Measurements from ENCODE around the gene STAG2.

DNA sequence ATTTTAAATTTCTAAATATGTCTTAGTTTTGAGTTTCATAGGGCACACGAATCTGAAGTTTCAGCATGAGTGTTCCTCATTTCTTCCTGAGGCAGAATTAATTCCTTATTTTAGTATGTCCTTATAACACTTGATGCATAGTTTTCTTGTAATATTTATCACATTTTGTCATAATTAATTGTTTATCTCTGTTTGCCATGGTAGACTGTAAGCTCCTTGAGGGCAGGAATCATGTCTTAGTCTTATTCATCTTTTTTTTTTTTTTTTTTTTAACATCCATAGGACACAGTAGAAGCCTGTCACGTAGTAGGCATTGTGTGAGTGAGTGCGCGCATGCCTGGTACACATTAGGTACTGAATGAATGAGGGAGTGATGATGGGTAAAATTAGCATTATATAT lies 131.7 kb downstream of the STAG2 start:
- TF ChIP-seq EZH2 (conservative IDR thresholded peaks at IDR 0.05; ENCODE audit: low read depth, low read length) (no peak), ZNF530 (CRISPR knock-in tag; IDR thresholded peaks at IDR 0.05; ENCODE audit: low read depth) (no peak), ZNF430 (CRISPR knock-in tag; IDR thresholded peaks at IDR 0.05) (no peak), ZFP37 (CRISPR knock-in tag; IDR thresholded peaks at IDR 0.05; ENCODE audit: borderline replicate concordance) (no peak), ZNF24 (IDR thresholded peaks at IDR 0.05) (no peak), ASH2L (IDR thresholded peaks at IDR 0.05; ENCODE audit: insufficient read length, low read depth, low read length) (no peak)
- TF ChIP-seq, protein P1, sequence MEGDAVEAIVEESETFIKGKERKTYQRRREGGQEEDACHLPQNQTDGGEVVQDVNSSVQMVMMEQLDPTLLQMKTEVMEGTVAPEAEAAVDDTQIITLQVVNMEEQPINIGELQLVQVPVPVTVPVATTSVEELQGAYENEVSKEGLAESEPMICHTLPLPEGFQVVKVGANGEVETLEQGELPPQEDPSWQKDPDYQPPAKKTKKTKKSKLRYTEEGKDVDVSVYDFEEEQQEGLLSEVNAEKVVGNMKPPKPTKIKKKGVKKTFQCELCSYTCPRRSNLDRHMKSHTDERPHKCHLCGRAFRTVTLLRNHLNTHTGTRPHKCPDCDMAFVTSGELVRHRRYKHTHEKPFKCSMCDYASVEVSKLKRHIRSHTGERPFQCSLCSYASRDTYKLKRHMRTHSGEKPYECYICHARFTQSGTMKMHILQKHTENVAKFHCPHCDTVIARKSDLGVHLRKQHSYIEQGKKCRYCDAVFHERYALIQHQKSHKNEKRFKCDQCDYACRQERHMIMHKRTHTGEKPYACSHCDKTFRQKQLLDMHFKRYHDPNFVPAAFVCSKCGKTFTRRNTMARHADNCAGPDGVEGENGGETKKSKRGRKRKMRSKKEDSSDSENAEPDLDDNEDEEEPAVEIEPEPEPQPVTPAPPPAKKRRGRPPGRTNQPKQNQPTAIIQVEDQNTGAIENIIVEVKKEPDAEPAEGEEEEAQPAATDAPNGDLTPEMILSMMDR (CRISPR knock-in tag; IDR thresholded peaks at IDR 0.05), result no peak
- TF ChIP-seq, protein P2, sequence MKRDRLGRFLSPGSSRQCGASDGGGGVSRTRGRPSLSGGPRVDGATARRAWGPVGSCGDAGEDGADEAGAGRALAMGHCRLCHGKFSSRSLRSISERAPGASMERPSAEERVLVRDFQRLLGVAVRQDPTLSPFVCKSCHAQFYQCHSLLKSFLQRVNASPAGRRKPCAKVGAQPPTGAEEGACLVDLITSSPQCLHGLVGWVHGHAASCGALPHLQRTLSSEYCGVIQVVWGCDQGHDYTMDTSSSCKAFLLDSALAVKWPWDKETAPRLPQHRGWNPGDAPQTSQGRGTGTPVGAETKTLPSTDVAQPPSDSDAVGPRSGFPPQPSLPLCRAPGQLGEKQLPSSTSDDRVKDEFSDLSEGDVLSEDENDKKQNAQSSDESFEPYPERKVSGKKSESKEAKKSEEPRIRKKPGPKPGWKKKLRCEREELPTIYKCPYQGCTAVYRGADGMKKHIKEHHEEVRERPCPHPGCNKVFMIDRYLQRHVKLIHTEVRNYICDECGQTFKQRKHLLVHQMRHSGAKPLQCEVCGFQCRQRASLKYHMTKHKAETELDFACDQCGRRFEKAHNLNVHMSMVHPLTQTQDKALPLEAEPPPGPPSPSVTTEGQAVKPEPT (CRISPR knock-in tag; IDR thresholded peaks at IDR 0.05; ENCODE audit: low read depth), result no peak
- TF ChIP-seq, protein P3, sequence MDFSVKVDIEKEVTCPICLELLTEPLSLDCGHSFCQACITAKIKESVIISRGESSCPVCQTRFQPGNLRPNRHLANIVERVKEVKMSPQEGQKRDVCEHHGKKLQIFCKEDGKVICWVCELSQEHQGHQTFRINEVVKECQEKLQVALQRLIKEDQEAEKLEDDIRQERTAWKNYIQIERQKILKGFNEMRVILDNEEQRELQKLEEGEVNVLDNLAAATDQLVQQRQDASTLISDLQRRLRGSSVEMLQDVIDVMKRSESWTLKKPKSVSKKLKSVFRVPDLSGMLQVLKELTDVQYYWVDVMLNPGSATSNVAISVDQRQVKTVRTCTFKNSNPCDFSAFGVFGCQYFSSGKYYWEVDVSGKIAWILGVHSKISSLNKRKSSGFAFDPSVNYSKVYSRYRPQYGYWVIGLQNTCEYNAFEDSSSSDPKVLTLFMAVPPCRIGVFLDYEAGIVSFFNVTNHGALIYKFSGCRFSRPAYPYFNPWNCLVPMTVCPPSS (IDR thresholded peaks at IDR 0.05), result no peak

Measured in HepG2 (cell line).